H9 (cell line): ENCODE results near the gene FAAP100. TPM values are rescaled to one million over a fixed set of nuclear protein-coding genes. Genes with fewer than 3 reads are reported as not detected.

ENCODE experiments used
- DNase-seq: peaks from one replicate; pipeline ENCODE4 v3.0.0-alpha.2; 2017
- H2AFZ ChIP-seq: one replicate; pipeline ENCODE4 v1.6.1; 2013; ENCODE audit warnings: mild to moderate bottlenecking, low read length, control low read depth, moderate library complexity
- H2AK5ac ChIP-seq: 2 replicates; pipeline ENCODE4 v1.6.1; 2013; ENCODE audit warnings: low read length, control low read depth, mixed read lengths; ENCODE audit not compliant: insufficient read length
- H2BK120ac ChIP-seq: one replicate; pipeline ENCODE4 v1.6.1; 2013; ENCODE audit warnings: low read depth, mild to moderate bottlenecking, low read length, control low read depth, inconsistent platforms; ENCODE audit not compliant: poor library complexity, severe bottlenecking
- H2BK12ac ChIP-seq: 2 replicates; pipeline ENCODE4 v1.6.1; 2013; ENCODE audit warnings: low read length, control low read depth, mixed read lengths, low read depth; ENCODE audit not compliant: insufficient read length
- H2BK15ac ChIP-seq: 2 replicates; pipeline ENCODE4 v1.6.1; 2013; ENCODE audit warnings: low read depth, low read length, control low read depth
- H2BK20ac ChIP-seq: one replicate; pipeline ENCODE4 v1.6.1; 2013; ENCODE audit warnings: low read depth, mild to moderate bottlenecking, low read length, control low read depth, inconsistent platforms; ENCODE audit not compliant: poor library complexity, severe bottlenecking
- H2BK5ac ChIP-seq: 2 replicates; pipeline ENCODE4 v1.6.1; 2013; ENCODE audit warnings: low read length, control low read depth, mixed read lengths; ENCODE audit not compliant: insufficient read length
- H3K14ac ChIP-seq: 2 replicates; pipeline ENCODE4 v1.6.1; 2013; ENCODE audit warnings: low read length, control low read depth; ENCODE audit not compliant: insufficient read depth
- H3K18ac ChIP-seq: 2 replicates; pipeline ENCODE4 v1.6.1; 2013; ENCODE audit warnings: low read depth, mild to moderate bottlenecking, mixed read lengths, low read length, control low read depth; ENCODE audit not compliant: insufficient read length
- H3K23ac ChIP-seq: 2 replicates; pipeline ENCODE4 v1.6.1; 2013; ENCODE audit warnings: low read length, control low read depth, mixed read lengths, low read depth; ENCODE audit not compliant: insufficient read length
- H3K23me2 ChIP-seq: 2 replicates; pipeline ENCODE4 v1.6.1; 2013; ENCODE audit warnings: low read depth, mild to moderate bottlenecking, mixed read lengths, low read length, control low read depth; ENCODE audit not compliant: insufficient read length, poor library complexity, severe bottlenecking
- H3K27ac ChIP-seq: 2 replicates; pipeline ENCODE4 v1.5.1; 2013; ENCODE audit warnings: low read length, control low read depth, mixed read lengths, low read depth; ENCODE audit not compliant: insufficient read length
- H3K27me3 ChIP-seq: 2 replicates; pipeline ENCODE4 v1.6.1; 2013; ENCODE audit warnings: low read length, control low read depth, inconsistent platforms; ENCODE audit not compliant: insufficient read depth
- H3K4ac ChIP-seq: 2 replicates; pipeline ENCODE4 v1.6.1; 2013; ENCODE audit warnings: low read depth, mild to moderate bottlenecking, control low read depth, inconsistent platforms, low read length, moderate library complexity
- H3K4me1 ChIP-seq: 2 replicates; pipeline ENCODE4 v1.6.1; 2013; ENCODE audit warnings: low read length, control low read depth, inconsistent platforms; ENCODE audit not compliant: insufficient read depth
- H3K4me2 ChIP-seq: 2 replicates; pipeline ENCODE4 v1.6.1; 2013; ENCODE audit warnings: low read length, control low read depth, mixed read lengths; ENCODE audit not compliant: insufficient read length, insufficient read depth
- H3K56ac ChIP-seq: 2 replicates; pipeline ENCODE4 v1.6.1; 2013; ENCODE audit warnings: low read depth, mild to moderate bottlenecking, mixed read lengths, low read length, control low read depth; ENCODE audit not compliant: insufficient read length
- H3K79me1 ChIP-seq: 2 replicates; pipeline ENCODE4 v1.6.1; 2013; ENCODE audit warnings: low read depth, mild to moderate bottlenecking, moderate library complexity, low read length, control low read depth, inconsistent platforms; ENCODE audit not compliant: insufficient read depth, poor library complexity, severe bottlenecking
- H3K79me2 ChIP-seq: 2 replicates; pipeline ENCODE4 v1.6.1; 2013; ENCODE audit warnings: low read length, control low read depth, inconsistent platforms; ENCODE audit not compliant: insufficient read depth
- H3K9ac ChIP-seq: 2 replicates; pipeline ENCODE4 v1.6.1; 2013; ENCODE audit warnings: low read length, control low read depth, mixed read lengths; ENCODE audit not compliant: insufficient read length; ENCODE audit errors: extremely low read depth
- H3K9me3 ChIP-seq: one replicate; pipeline ENCODE4 v1.6.1; 2013; ENCODE audit warnings: low read depth, low read length, inconsistent platforms; ENCODE audit not compliant: control insufficient read depth
- H3T11ph ChIP-seq: one replicate; pipeline ENCODE4 v1.6.1; 2013; ENCODE audit warnings: mild to moderate bottlenecking, low read length, control low read depth, inconsistent platforms
- H4K20me1 ChIP-seq: one replicate; pipeline ENCODE4 v1.6.1; 2013; ENCODE audit not compliant: control insufficient read depth, insufficient read length, insufficient read depth
- H4K5ac ChIP-seq: 2 replicates; pipeline ENCODE4 v1.6.1; 2013; ENCODE audit warnings: low read depth, mild to moderate bottlenecking, mixed read lengths, low read length, control low read depth; ENCODE audit not compliant: insufficient read length
- H4K8ac ChIP-seq: replicated peaks from 2 replicates; pipeline ENCODE4 v1.6.1; 2013; ENCODE audit warnings: low read length, control low read depth, mixed read lengths, low read depth; ENCODE audit not compliant: insufficient read length
- H4K91ac ChIP-seq: 2 replicates; pipeline ENCODE4 v1.6.1; 2013; ENCODE audit warnings: low read depth, mild to moderate bottlenecking, moderate library complexity, mixed read lengths, low read length, control low read depth; ENCODE audit not compliant: insufficient read length
- H3K27ac Mint-ChIP-seq, 3 experiments: 2 replicates in 2 of 3; 3 replicates in 1 of 3; pipeline ENCODE4 v1.8.0; 2020 to 2021; ENCODE audit warnings: mixed read lengths in 3 of 3, mild to moderate bottlenecking in 1 of 3, moderate library complexity in 1 of 3
- H3K27me3 Mint-ChIP-seq: 2 replicates; pipeline ENCODE4 v1.8.0; 2021; ENCODE audit warnings: low read depth, mild to moderate bottlenecking, moderate library complexity, mixed read lengths
- H3K36me3 Mint-ChIP-seq, 3 experiments: 2 replicates in 2 of 3; 3 replicates in 1 of 3; pipeline ENCODE4 v1.8.0; 2020 to 2021; ENCODE audit warnings: low read depth in 3 of 3, mixed read lengths in 3 of 3; ENCODE audit not compliant: insufficient read depth in 1 of 3
- H3K4me1 Mint-ChIP-seq, 2 experiments: 2 replicates each; pipeline ENCODE4 v1.8.0; 2020; ENCODE audit warnings: mixed read lengths in 2 of 2
- H3K4me3 Mint-ChIP-seq, 2 experiments: 2 replicates in 1 of 2; 3 replicates in 1 of 2; pipeline ENCODE4 v1.8.0; 2020 to 2021; ENCODE audit warnings: mild to moderate bottlenecking in 2 of 2, mixed read lengths in 2 of 2, moderate library complexity in 1 of 2
- H3K9me3 Mint-ChIP-seq, 2 experiments: 2 replicates in 1 of 2; 3 replicates in 1 of 2; pipeline ENCODE4 v1.8.0; 2020; ENCODE audit warnings: mild to moderate bottlenecking in 2 of 2, mixed read lengths in 2 of 2, moderate library complexity in 1 of 2
- CTCF ChIP-seq: fragments of 200-600 bp; sonication (generic); conservative IDR thresholded peaks from 3 replicates; pipeline ENCODE4 v1.8.0; 2021; ENCODE audit warnings: antibody characterized with exemption, mild to moderate bottlenecking
- WGBS: extraction: QIAGEN DNeasy Blood & Tissue Kit; methylation state at CpG from one replicate; pipeline ENCODE4 v1.1.7; 2013; ENCODE audit warnings: missing lambda C conversion rate, low lambda C conversion rate, mixed read lengths; ENCODE audit not compliant: insufficient read length; ENCODE audit errors: extremely low coverage; 5-methylcytosine and 5-hydroxymethylcytosine counted together
- total RNA-seq: library from RNA; stranded (reverse); gene quantifications from 2 replicates; pipeline ENCODE4 v1.2.1, GENCODE V29; 2021

Gene FAAP100
- total RNA-seq, 1 experiment from 2014 or later = 54.0 TPM

- Mint-ChIP-seq H3K36me3 (peaks cover 38 to 45% (median 38%) of the 10 kb centered on the region in 3 experiments), H3K9me3 (peaks cover 7 to 22% of the 10 kb centered on the region in 2 experiments; a peak in 4 of 5 replicates), H3K27ac (peak overlapping the region in 2 of 3 experiments; percentile 76 to 95; a peak in 4 of 7 replicates), H3K4me1 (peaks cover 17 to 26% of the 10 kb centered on the region in 2 experiments), H3K27me3 (peaks cover 12% of the 10 kb centered on the region), H3K4me3 (peak overlapping the region; percentile 97 to 100)
- no peak overlapping the region for H2BK12ac ChIP-seq
- H3K4me2 ChIP-seq = peak overlapping the region; percentile 97
- no peak overlapping the region for H3K14ac ChIP-seq
- H3K18ac ChIP-seq = no peak overlapping the region
- H2BK20ac ChIP-seq = no peak overlapping the region
- H3K27ac ChIP-seq = no peak overlapping the region
- no peak overlapping the region for H2AK5ac ChIP-seq
- no peak overlapping the region for H2BK15ac ChIP-seq
- H4K8ac ChIP-seq = no peak overlapping the region
- peak overlapping the region; percentile 32 for H3K9ac ChIP-seq
- peak; percentile 31 for DNase-seq
- H3K9me3 ChIP-seq = no peaks in the 10 kb centered on the region
- no peaks in the 10 kb centered on the region for H4K20me1 ChIP-seq
- H3T11ph ChIP-seq = no peak overlapping the region
- H4K91ac ChIP-seq = no peak overlapping the region
- H4K5ac ChIP-seq = no peak overlapping the region
- H3K79me1 ChIP-seq = no peaks in the 10 kb centered on the region
- WGBS = no CpG with 5 or more reads among the region's 12 CpGs
- H3K4me1 ChIP-seq = no peaks in the 10 kb centered on the region
- H2BK5ac ChIP-seq = no peak overlapping the region
- H3K23ac ChIP-seq = no peak overlapping the region
- no peak overlapping the region for H2BK120ac ChIP-seq
- H3K56ac ChIP-seq = no peak overlapping the region
- no peak for TF ChIP-seq CTCF
- peaks cover 31% of the 10 kb centered on the region for H3K23me2 ChIP-seq
- peaks cover 19% of the 10 kb centered on the region; the same call in 1 of the 2 replicates for H3K79me2 ChIP-seq
- H3K27me3 ChIP-seq = no peaks in the 10 kb centered on the region
- no peak overlapping the region for H2AFZ ChIP-seq
- H3K4ac ChIP-seq = no peak overlapping the region
Measured at GRCh38 chr17:81509207-81509971, 42.8 kb downstream of the FAAP100 start.
